Measurements from ENCODE around the gene RELA.

GRCh38 chr11:65680192-65680743 lies 17.6 kb upstream of the RELA start:
- TF ChIP-seq, protein P1, sequence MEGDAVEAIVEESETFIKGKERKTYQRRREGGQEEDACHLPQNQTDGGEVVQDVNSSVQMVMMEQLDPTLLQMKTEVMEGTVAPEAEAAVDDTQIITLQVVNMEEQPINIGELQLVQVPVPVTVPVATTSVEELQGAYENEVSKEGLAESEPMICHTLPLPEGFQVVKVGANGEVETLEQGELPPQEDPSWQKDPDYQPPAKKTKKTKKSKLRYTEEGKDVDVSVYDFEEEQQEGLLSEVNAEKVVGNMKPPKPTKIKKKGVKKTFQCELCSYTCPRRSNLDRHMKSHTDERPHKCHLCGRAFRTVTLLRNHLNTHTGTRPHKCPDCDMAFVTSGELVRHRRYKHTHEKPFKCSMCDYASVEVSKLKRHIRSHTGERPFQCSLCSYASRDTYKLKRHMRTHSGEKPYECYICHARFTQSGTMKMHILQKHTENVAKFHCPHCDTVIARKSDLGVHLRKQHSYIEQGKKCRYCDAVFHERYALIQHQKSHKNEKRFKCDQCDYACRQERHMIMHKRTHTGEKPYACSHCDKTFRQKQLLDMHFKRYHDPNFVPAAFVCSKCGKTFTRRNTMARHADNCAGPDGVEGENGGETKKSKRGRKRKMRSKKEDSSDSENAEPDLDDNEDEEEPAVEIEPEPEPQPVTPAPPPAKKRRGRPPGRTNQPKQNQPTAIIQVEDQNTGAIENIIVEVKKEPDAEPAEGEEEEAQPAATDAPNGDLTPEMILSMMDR (IDR thresholded peaks at IDR 0.05), result no peak
- no peak for TF ChIP-seq POLR2AphosphoS5 (IDR thresholded peaks at IDR 0.05)

Measured in upper lobe of left lung (tissue), 4 donors.